HCT116 (cell line): ENCODE data around the gene RAP1GAP2. TPM values are rescaled to one million over a fixed set of nuclear protein-coding genes. Genes with fewer than 3 reads are reported as not detected.

Experiments used
- ATAC-seq: fragments of 200-7000 bp; cut with Tn5 transposase; 2 replicates; pipeline ENCODE4 v1.9.1; 2020; ENCODE audit warnings: mild to moderate bottlenecking, moderate library complexity
- BruUV-seq: library from RNA; stranded (reverse); fragments of 400-500 nt; replicated peaks from 2 replicates; lab custom pipeline; 2021; lab: Mats Ljungman, UMichigan
- CTCF ChIA-PET: fragments of 300-600 bp; sonication (Branson Sonifier 250); formaldehyde crosslinking; loops from one replicate; lab custom pipeline; 2021; ENCODE audit warnings: antibody characterized with exemption; lab: Charles Lee
- POLR2A ChIA-PET: fragments of 300-600, 350-600 bp; sonication (Branson Sonifier 250); formaldehyde crosslinking; loops from one replicate; lab custom pipeline; 2021; ENCODE audit warnings: antibody characterized with exemption; lab: Charles Lee
- RAD21 ChIA-PET, 2 experiments: fragments of 300-600 bp; sonication (Branson Sonifier 250); formaldehyde crosslinking; loops; one replicate each; lab custom pipeline; 2023; ENCODE audit warnings: low total read pairs in 2 of 2; ENCODE audit not compliant: uncharacterized antibody in 2 of 2, unreplicated experiment in 2 of 2, low non-redundant PET in 1 of 2; lab: Charles Lee
- DNase-seq: peaks from one replicate; pipeline ENCODE4 v3.0.0-alpha.2; 2010; ENCODE audit warnings: low read depth, low spot score
- H2AFZ ChIP-seq: fragments of 200-600 bp; shearing (Covaris generic), sonication (generic); 2 replicates; pipeline ENCODE4 v1.6.1; 2017; ENCODE audit warnings: low read depth, mixed run types, mixed read lengths, antibody characterized with exemption, low read length; ENCODE audit not compliant: poor library complexity, severe bottlenecking
- H3K27ac ChIP-seq: 2 replicates; pipeline ENCODE4 v1.5.1; 2012; ENCODE audit warnings: low read depth, low read length
- H3K27me3 ChIP-seq: fragments of 200-600 bp; sonication (generic); 2 replicates; pipeline ENCODE4 v1.6.1; 2016; ENCODE audit warnings: mixed run types, low read length, mixed read lengths; ENCODE audit not compliant: insufficient read depth
- H3K36me3 ChIP-seq, 2 experiments: fragments of 200-500 bp in 1 of 2; fragments of 200-600 bp in 1 of 2; sonication (Bioruptor generic) in 1 of 2; sonication (generic) in 1 of 2; 2 replicates each; pipeline versions ENCODE4 v1.5.1 to v1.6.1; 2014 to 2016; ENCODE audit warnings: low read length in 2 of 2, inconsistent platforms in 1 of 2, mixed read lengths in 1 of 2, mixed run types in 1 of 2; ENCODE audit not compliant: insufficient read depth in 2 of 2, control insufficient read depth in 1 of 2
- H3K4me1 ChIP-seq, 2 experiments: fragments of 200-600 bp in 1 of 2; sonication (generic) in 1 of 2; 2 replicates each; pipeline versions ENCODE4 v1.5.1 to v1.6.1; 2012 to 2017; ENCODE audit warnings: low read length in 2 of 2, inconsistent platforms in 1 of 2, mild to moderate bottlenecking in 1 of 2, mixed read lengths in 1 of 2, mixed run types in 1 of 2, moderate library complexity in 1 of 2; ENCODE audit not compliant: insufficient read depth in 2 of 2, control insufficient read depth in 1 of 2
- H3K4me2 ChIP-seq: fragments of 200-600 bp; sonication (generic); 2 replicates; pipeline ENCODE4 v1.6.1; 2017; ENCODE audit warnings: mixed run types, low read length, mixed read lengths
- H3K4me3 ChIP-seq, 2 experiments: fragments of 200-600 bp in 1 of 2; sonication (generic) in 1 of 2; replicated peaks in 1 of 2; 2 replicates each; pipeline ENCODE4 v1.5.1; 2011 to 2016; ENCODE audit warnings: low read length in 2 of 2, control low read depth in 1 of 2, low read depth in 1 of 2, mild to moderate bottlenecking in 1 of 2, mixed read lengths in 1 of 2, mixed run types in 1 of 2
- H3K79me2 ChIP-seq: fragments of 200-600 bp; sonication (generic); 2 replicates; pipeline ENCODE4 v1.6.1; 2017; ENCODE audit warnings: mild to moderate bottlenecking, mixed run types, low read length, moderate library complexity, mixed read lengths; ENCODE audit not compliant: insufficient read depth
- H3K9ac ChIP-seq: fragments of 200-600 bp; sonication (generic); 2 replicates; pipeline ENCODE4 v1.6.1; 2016; ENCODE audit warnings: low read length, mixed read lengths
- H3K9me2 ChIP-seq: fragments of 200-600 bp; sonication (generic), shearing (Covaris generic); 2 replicates; pipeline ENCODE4 v1.6.1; 2017; ENCODE audit warnings: mixed run types, mild to moderate bottlenecking, moderate library complexity; ENCODE audit not compliant: insufficient read depth
- H3K9me3 ChIP-seq, 2 experiments: fragments of 200-500 bp in 1 of 2; fragments of 200-600 bp in 1 of 2; sonication (Bioruptor generic) in 1 of 2; sonication (generic) in 1 of 2; 2 replicates each; pipeline ENCODE4 v1.6.1; 2014 to 2017; ENCODE audit warnings: low read length in 2 of 2, mixed read lengths in 2 of 2, inconsistent platforms in 1 of 2, low read depth in 1 of 2, mild to moderate bottlenecking in 1 of 2, mixed run types in 1 of 2, moderate library complexity in 1 of 2; ENCODE audit not compliant: control insufficient read depth in 1 of 2, insufficient read depth in 1 of 2
- H4K20me1 ChIP-seq: fragments of 200-600 bp; sonication (generic), shearing (Covaris generic); 2 replicates; pipeline ENCODE4 v1.6.1; 2017; ENCODE audit warnings: mixed run types, mild to moderate bottlenecking, moderate library complexity; ENCODE audit not compliant: insufficient read depth
- EZH2 ChIP-seq: fragments of 200-600 bp; sonication (generic); IDR thresholded peaks from 2 replicates; pipeline ENCODE4 v1.6.1; 2017; ENCODE audit warnings: antibody characterized with exemption, mixed run types
- RAD21 ChIP-seq: IDR thresholded peaks from 2 replicates; pipeline ENCODE4 v1.6.1; 2012; ENCODE audit warnings: low read depth, mild to moderate bottlenecking
- SIN3A ChIP-seq: IDR thresholded peaks from 2 replicates; pipeline ENCODE4 v1.6.1; 2012; ENCODE audit warnings: low read depth
- SP1 ChIP-seq: IDR thresholded peaks from 2 replicates; pipeline ENCODE4 v1.6.1; 2012; ENCODE audit warnings: low read depth
- ZFX ChIP-seq: fragments of 450-650 bp; IDR thresholded peaks from 2 replicates; pipeline ENCODE4 v1.6.1; 2017
- intact Hi-C: fragments of 100-400 bp; cut with micrococcal nuclease; formaldehyde crosslinking; loops from 2 replicates; pipeline ENCODE4 v1.10.0; 2022
- total RNA-seq: library from RNA; stranded (reverse); gene quantifications from one replicate; pipeline ENCODE4 v1.2.1, GENCODE V29; 2021; ENCODE audit not compliant: unreplicated experiment
- TF ChIP-seq, protein P1 (sequence below): IDR thresholded peaks from 2 replicates; pipeline ENCODE4 v1.6.1; 2012
- TF ChIP-seq, protein P2 (sequence below): IDR thresholded peaks from 2 replicates; pipeline ENCODE4 v1.6.1; 2012
- TF ChIP-seq, protein P3 (sequence below): IDR thresholded peaks from 2 replicates; pipeline ENCODE4 v1.6.1; 2011; ENCODE audit warnings: mild to moderate bottlenecking, low read length, moderate library complexity; ENCODE audit not compliant: insufficient replicate concordance; ENCODE audit errors: extremely low read depth

The RAP1GAP2 gene
- total RNA-seq, 1 experiment from 2014 or later = 54.6 TPM

DNA sequence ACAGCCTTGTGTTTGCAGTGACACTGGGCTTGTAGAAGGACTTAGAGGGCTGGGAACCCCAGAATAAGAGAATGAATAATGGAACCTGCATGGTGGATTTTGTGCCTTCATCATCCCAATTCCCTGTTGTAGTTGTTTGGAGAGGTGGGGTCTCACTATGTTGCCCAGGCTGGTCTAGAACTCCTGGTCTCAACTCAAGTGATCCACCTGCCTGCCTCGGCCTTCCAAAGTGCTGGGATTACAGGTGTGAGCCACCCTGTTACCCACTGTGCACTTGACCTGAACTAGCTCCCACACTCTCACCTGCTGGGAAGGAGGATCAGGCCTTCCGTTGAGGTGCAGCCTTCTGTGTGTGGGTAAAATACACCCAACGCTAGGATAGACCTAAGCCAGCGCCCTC lies 55.4 kb downstream of the RAP1GAP2 start:
- no peaks in the 10 kb centered on the region for H3K9me2 ChIP-seq
- no peaks in the 10 kb centered on the region for H4K20me1 ChIP-seq
- peaks cover 5% of the 10 kb centered on the region; the same call in 1 of the 2 replicates for H3K79me2 ChIP-seq
- peaks cover 9 to 26% of the 10 kb centered on the region in 2 experiments for H3K4me1 ChIP-seq
- no peak for ATAC-seq
- H3K27ac ChIP-seq = no peak overlapping the region
- ChIA-PET POLR2A (no interaction called here), CTCF (interaction anchor here (5.5 kb wide), 1 partner anchor 79 kb away, joined by 31 read pairs; no protein-coding TSS in a partner anchor), RAD21 (interaction anchor here (0.6 kb wide), 3 partner anchors 11 to 152 kb away, joined by 4 to 5 read pairs (median 5); no protein-coding TSS in a partner anchor)
- H3K4me2 ChIP-seq = no peak overlapping the region
- no peaks in the 10 kb centered on the region for H3K36me3 ChIP-seq
- H3K27me3 ChIP-seq = no peaks in the 10 kb centered on the region
- intact Hi-C loops = no loop called here
- no peaks in the 10 kb centered on the region for H3K9me3 ChIP-seq
- no TSS peak for BruUV-seq
- TF ChIP-seq, protein P1, sequence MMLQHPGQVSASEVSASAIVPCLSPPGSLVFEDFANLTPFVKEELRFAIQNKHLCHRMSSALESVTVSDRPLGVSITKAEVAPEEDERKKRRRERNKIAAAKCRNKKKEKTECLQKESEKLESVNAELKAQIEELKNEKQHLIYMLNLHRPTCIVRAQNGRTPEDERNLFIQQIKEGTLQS = no peak
- TF ChIP-seq SIN3A = no peak
- TF ChIP-seq, protein P2, sequence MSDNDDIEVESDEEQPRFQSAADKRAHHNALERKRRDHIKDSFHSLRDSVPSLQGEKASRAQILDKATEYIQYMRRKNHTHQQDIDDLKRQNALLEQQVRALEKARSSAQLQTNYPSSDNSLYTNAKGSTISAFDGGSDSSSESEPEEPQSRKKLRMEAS = no peak
- TF ChIP-seq, protein P3, sequence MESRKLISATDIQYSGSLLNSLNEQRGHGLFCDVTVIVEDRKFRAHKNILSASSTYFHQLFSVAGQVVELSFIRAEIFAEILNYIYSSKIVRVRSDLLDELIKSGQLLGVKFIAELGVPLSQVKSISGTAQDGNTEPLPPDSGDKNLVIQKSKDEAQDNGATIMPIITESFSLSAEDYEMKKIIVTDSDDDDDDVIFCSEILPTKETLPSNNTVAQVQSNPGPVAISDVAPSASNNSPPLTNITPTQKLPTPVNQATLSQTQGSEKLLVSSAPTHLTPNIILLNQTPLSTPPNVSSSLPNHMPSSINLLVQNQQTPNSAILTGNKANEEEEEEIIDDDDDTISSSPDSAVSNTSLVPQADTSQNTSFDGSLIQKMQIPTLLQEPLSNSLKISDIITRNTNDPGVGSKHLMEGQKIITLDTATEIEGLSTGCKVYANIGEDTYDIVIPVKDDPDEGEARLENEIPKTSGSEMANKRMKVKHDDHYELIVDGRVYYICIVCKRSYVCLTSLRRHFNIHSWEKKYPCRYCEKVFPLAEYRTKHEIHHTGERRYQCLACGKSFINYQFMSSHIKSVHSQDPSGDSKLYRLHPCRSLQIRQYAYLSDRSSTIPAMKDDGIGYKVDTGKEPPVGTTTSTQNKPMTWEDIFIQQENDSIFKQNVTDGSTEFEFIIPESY = no peak
- TF ChIP-seq ZFX = no peak
- no peak for TF ChIP-seq EZH2
- TF ChIP-seq SP1 = no peak
- no peak for TF ChIP-seq RAD21
- no peak overlapping the region for H2AFZ ChIP-seq
- H3K4me3 ChIP-seq = no peak overlapping the region
- H3K9ac ChIP-seq = no peak overlapping the region
- DNase-seq = no peak
